ENCODE results near the gene BOLA3.
A peak's percentile ranks its signal among the peaks of the same experiment; 100 is the strongest.

Gene BOLA3

DNA sequence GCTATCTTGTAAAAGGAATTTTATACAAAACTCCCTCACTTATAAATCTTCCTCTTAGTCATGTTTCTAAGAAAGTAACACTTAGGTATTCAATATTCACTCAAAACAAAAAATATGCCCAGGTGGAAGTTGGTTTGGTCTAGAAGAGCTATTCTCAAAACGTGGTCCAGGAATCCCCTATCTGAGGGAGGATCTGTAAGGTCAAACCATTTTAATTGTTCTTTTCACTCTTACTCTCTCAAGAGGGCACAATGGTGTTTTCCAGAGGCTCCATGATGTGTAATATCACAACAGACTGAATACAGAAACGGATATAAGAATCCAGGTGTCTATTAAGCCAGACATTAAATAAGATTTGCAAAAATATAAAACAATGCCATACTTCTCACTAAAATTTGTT lies 21.0 kb upstream of the BOLA3 start:
- no peak for TF ChIP-seq ZFX (IDR thresholded peaks at IDR 0.05; ENCODE audit: borderline replicate concordance)
- TF ChIP-seq, protein P1, sequence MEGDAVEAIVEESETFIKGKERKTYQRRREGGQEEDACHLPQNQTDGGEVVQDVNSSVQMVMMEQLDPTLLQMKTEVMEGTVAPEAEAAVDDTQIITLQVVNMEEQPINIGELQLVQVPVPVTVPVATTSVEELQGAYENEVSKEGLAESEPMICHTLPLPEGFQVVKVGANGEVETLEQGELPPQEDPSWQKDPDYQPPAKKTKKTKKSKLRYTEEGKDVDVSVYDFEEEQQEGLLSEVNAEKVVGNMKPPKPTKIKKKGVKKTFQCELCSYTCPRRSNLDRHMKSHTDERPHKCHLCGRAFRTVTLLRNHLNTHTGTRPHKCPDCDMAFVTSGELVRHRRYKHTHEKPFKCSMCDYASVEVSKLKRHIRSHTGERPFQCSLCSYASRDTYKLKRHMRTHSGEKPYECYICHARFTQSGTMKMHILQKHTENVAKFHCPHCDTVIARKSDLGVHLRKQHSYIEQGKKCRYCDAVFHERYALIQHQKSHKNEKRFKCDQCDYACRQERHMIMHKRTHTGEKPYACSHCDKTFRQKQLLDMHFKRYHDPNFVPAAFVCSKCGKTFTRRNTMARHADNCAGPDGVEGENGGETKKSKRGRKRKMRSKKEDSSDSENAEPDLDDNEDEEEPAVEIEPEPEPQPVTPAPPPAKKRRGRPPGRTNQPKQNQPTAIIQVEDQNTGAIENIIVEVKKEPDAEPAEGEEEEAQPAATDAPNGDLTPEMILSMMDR (IDR thresholded peaks at IDR 0.05), result no peak
- H3K27ac ChIP-seq, result no peak overlapping the region

DNA sequence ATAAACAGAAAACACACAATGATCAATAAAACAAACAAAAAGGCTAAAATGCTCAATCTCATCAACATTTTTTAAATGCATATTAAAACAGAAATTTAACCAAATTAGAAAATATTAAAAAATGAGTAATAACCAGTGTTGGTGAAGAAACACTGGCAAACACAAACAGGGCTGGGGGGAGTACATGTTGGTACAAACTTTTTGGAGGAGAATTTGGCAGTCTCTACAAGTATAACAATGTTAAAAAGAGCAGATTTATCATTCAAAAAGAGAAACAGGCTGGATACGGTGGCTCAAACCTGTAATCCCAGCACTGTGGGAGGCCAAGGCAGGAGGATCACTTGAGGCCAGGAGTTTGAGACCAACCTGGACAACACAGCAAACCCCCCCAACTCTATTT lies 17.0 kb upstream of the BOLA3 start:
- H3K27ac ChIP-seq, result no peak overlapping the region
- TF ChIP-seq, protein P1 (IDR thresholded peaks at IDR 0.05), result no peak
- TF ChIP-seq ZFX (IDR thresholded peaks at IDR 0.05; ENCODE audit: borderline replicate concordance), result no peak

DNA sequence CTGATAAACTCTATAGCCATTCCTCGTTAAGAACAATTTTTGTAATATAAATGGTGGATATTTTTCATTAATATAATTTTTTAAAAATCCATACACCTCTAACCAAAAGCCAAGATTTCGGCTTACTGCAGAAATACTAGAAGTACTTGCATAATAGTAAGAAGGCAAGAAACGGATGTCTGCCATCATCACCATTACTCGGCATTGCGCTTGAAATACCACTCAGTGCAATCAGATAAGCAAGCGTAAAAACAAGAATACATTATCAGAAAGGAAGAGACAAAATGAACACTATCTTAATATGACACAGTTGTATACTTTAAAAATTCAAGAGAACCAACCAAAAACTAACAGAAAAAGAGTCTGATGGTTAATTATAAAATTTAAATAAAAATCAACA lies 15.2 kb upstream of the BOLA3 start:
- no peak for TF ChIP-seq ZFX (IDR thresholded peaks at IDR 0.05; ENCODE audit: borderline replicate concordance)
- no peak overlapping the region for H3K27ac ChIP-seq

DNA sequence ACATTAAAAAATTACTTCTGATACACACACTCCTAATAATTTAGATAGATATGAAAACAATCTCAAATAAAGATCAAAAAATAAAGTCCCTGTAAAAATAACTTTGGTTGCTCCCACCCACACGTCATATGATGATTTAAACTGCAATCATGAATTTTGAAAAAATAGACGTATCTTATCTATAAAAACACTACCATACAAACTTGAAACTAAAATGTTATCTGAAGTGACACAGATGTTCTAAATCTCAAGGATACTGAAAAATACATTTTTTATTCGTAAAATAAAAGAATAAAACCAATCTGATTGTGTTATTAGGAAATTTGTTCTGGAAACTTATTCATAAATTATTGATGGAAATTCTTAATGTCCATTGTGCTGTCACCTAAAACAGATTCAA lies 8.1 kb upstream of the BOLA3 start:
- TF ChIP-seq, protein P1 (IDR thresholded peaks at IDR 0.05), result no peak
- no peak for TF ChIP-seq ZFX (IDR thresholded peaks at IDR 0.05; ENCODE audit: borderline replicate concordance)

DNA sequence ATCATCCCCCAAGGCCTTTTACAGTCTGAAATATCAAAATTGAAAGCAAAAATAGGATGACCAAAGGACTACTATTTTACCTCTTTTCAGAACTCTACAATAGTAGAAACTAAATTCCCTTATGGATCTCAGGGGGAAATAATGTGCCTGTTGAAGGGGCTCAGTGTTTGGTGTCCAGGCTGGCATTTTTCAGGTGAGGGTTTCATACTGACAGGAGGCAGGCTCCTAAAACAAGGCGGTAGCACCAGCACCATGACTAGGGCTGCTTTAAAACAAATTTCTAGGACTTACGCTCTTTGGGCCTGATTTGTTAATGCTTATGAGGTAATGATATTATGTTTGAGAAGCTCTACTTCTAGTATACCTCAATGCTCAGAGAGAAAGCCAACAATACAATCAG lies 5.2 kb upstream of the BOLA3 start:
- TF ChIP-seq, protein P1 (IDR thresholded peaks at IDR 0.05), result no peak
- TF ChIP-seq ZFX (IDR thresholded peaks at IDR 0.05; ENCODE audit: borderline replicate concordance), result no peak

More for the DNA sequence above, 8.1 kb upstream of the BOLA3 start:
- no peak overlapping the region for H3K27ac ChIP-seq

DNA sequence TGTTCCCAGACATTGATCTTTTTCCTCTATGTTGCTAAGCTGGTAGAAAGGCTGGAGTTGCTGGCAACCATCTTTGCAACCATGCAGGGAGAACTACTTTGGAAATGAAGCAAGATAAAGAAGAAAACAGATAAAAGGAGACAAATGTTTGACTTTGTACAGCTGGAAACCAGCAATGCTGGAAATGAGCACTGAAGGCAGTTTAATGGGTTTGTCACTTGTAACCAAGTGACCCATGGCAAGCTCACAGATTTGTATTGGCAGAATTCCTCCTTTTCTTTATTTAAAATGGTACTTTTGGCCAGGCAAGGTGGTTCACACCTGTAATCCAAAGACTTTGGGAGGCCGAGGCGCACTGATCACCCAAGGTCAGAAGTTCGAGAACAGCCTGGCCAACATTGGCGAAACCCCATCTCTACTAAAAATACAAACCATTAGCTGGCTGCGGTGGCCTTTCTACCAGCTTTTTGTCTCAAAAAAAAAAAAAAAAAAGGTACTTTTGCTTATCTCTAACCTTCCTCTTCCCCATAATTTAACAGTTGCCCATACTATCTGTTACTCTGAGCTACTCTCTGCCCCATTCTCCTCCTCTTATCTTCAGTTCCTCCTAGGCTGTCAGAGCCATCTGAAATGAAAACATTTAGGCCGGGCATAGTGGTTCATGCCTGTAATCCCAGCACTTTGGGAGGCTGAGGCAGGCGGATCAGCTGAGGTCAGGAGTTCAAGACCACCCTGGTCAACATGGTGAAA lies 2.0 kb upstream of the BOLA3 start:
- H3K27ac ChIP-seq, result peak overlapping the region; percentile 85; the same call in 1 of the 2 replicates
- TF ChIP-seq ZFX (IDR thresholded peaks at IDR 0.05; ENCODE audit: borderline replicate concordance), result no peak
- TF ChIP-seq, protein P1 (IDR thresholded peaks at IDR 0.05), result no peak

More for the DNA sequence above, 5.2 kb upstream of the BOLA3 start:
- H3K27ac ChIP-seq, result no peak overlapping the region

DNA sequence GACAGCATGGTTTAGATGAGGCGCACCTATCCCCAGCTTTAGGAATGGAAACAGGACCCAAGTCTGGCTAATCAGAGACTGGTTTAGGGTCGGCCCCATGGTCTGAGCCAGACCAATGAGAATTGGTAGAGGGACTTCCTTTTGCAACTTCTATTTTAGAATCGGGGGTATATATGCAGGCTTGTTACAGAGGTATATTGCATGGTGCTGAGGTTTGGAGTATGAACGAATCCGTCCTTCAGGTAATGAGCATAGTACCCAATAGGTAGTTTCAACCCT lies 1.5 kb upstream of the BOLA3 start:
- peak overlapping the region; percentile 85 for H3K27ac ChIP-seq
- no peak for TF ChIP-seq ZFX (IDR thresholded peaks at IDR 0.05; ENCODE audit: borderline replicate concordance)
- TF ChIP-seq, protein P1 (IDR thresholded peaks at IDR 0.05), result no peak

All from 22Rv1 (cell line).